ENCODE measurements around the gene ARSG. TPM values are rescaled to one million over a fixed set of nuclear protein-coding genes. Genes with fewer than 3 reads are reported as not detected.

The ARSG gene
- total and polyA plus RNA-seq, 2 of the 13 experiments (the other 11 are each of a cell fraction or from before 2014, with no cell fraction given) = 3.7 to 15.2 TPM

DNA sequence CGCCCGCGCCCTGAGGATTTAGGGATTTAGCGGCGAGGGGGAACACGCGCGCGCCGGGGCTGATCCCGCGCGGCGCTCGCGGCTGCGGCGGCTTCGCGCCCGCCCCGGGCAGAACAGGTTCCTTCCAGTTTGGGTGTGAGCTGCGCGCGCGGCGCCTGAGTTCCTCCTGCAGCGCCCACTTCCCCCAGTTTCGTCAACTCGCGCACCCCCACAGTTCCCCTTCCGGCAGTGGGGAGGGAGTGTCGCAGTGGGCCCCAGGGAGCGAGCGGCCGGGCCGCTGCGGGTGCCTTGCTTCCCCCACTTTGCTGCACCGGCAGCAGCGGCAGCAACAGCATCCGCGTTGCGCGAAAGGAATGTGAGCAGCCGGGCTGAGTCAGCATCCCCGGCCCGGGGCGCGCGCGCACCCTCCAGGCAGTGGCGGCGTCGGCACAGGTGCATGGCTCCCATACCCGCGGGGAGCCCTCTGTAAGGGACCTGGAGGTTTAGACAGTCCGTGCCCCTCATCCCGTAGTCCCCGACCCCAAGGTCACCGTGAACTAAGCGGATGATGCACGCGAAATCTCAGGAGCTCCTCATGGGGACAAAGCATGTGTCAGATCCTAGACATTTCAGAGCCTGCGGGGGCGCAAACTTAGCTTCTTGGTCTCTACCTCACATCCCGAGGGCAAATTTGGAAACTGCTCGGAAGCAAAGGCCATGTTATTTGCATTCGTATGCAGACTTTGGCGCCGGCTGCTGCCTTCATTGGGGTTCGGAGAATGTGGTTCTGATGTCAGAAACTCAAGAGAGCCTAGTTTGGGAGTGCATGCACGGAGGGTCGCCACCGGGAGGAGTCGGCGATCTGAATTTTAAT is 767 bp downstream of the ARSG start:
- under 1% methylated on average over 36 of the region's 76 CpGs for WGBS (ENCODE audit: low lambda C conversion rate)
- peak overlapping the region; percentile 74 to 80 (median 79) for H3K4me3 ChIP-seq (replicated peaks in 1 of 3; ENCODE audit: insufficient read depth in 1 of 3, low read depth in 2 of 3, low read length in 3 of 3)
- FAIRE-seq = no peak
- H2AFZ ChIP-seq (ENCODE audit: low read length) = peak overlapping the region; percentile 15
- peaks cover 0 to 3% of the 10 kb centered on the region in 2 experiments; a peak in 1 of 5 replicates for H3K27me3 ChIP-seq (ENCODE audit: control insufficient read depth in 1 of 2, insufficient read depth in 2 of 2, low read length in 2 of 2)
- ChIA-PET CTCF (ENCODE audit: low intra/inter-chr PET ratio, low total read pairs) (interaction anchor here (1.8 kb wide), 1 partner anchor 107 kb away, joined by 9 read pairs; no protein-coding TSS in a partner anchor), POLR2A (interaction anchor here (0.6 to 3.0 kb wide), 14 partner anchors 11 to 166 kb away, joined by 3 to 30 read pairs (median 4); partner anchors contain the start of gene AMZ2)
- peak; percentile 77 for DNase-seq (ENCODE audit: low spot score)
- no TSS peak for BruUV-seq (replicated peaks)
- in situ Hi-C loops (cut with HindIII; ENCODE audit: extremely low pct_ligation_motif_present, low pct_unique_long_range_greater_than_20kb) (loop anchor here (5.0 to 25.0 kb wide), 2 partner anchors 85 to 470 kb away; no protein-coding TSS in a partner anchor), intact Hi-C loops (cut with micrococcal nuclease; ENCODE audit: unreplicated experiment) (loop anchor here (1.0 to 2.0 kb wide), 2 partner anchors 87 to 107 kb away; no protein-coding TSS in a partner anchor)
- no peaks in the 10 kb centered on the region for H4K20me1 ChIP-seq (ENCODE audit: insufficient read depth, low read length)
- peak overlapping the region; percentile 72 for H3K27ac ChIP-seq (ENCODE audit: extremely low read length, insufficient read depth, low read length)
- H3K79me2 ChIP-seq (ENCODE audit: insufficient read depth, low read length) = peaks cover 3% of the 10 kb centered on the region
- ATAC-seq = peak; percentile 86
- peak overlapping the region; percentile 73 for H3K9ac ChIP-seq (ENCODE audit: insufficient read depth, low read depth, low read length)
- H3K36me3 ChIP-seq (replicated peaks in 1 of 2; ENCODE audit: control insufficient read depth in 1 of 2, insufficient read depth in 2 of 2, low read length in 2 of 2) = no peaks in the 10 kb centered on the region
- peaks cover 57% of the 10 kb centered on the region for H3K4me1 ChIP-seq (ENCODE audit: insufficient read depth, low read length)
- no peaks in the 10 kb centered on the region for H3K9me3 ChIP-seq (ENCODE audit: low read length)
- H3K4me2 ChIP-seq (ENCODE audit: low read depth, low read length) = peak overlapping the region; percentile 89
- TF ChIP-seq ZNF136 (CRISPR knock-in tag; IDR thresholded peaks at IDR 0.05; ENCODE audit: low read depth) (no peak), ETV6 (CRISPR knock-in tag; conservative IDR thresholded peaks at IDR 0.05) (0 out of 2 replicates have a peak, but pooled peaks have one; percentile 23), ZNF563 (CRISPR knock-in tag; IDR thresholded peaks at IDR 0.05) (peak; percentile 17; the same call in 1 of the 2 replicates), TGIF2 (CRISPR knock-in tag; IDR thresholded peaks at IDR 0.05) (peak; percentile 65; the same call in 1 of the 2 replicates), PPARG (CRISPR knock-in tag; conservative IDR thresholded peaks at IDR 0.05) (0 out of 2 replicates have a peak, but pooled peaks have one; percentile 32), SMAD3 (CRISPR knock-in tag; IDR thresholded peaks at IDR 0.05) (peak; percentile 43; the same call in 1 of the 2 replicates), CENPT (CRISPR knock-in tag; IDR thresholded peaks at IDR 0.05; ENCODE audit: low read depth) (0 out of 2 replicates have a peak, but pooled peaks have one; percentile 71), ZNF274 (CRISPR knock-in tag; IDR thresholded peaks at IDR 0.05) (peak; percentile 83), TRIM24 (CRISPR knock-in tag; IDR thresholded peaks at IDR 0.05) (no peak), CBX1 (IDR thresholded peaks at IDR 0.05; ENCODE audit: low read depth) (peak; percentile 27), ZNF766 (CRISPR knock-in tag; IDR thresholded peaks at IDR 0.05; ENCODE audit: borderline replicate concordance) (0 out of 2 replicates have a peak, but pooled peaks have one; percentile 28), RAD21 (CRISPR knock-in tag; IDR thresholded peaks at IDR 0.05) (peak; percentile 60), ZNF672 (CRISPR knock-in tag; IDR thresholded peaks at IDR 0.05) (no peak), ZFP82 (CRISPR knock-in tag; IDR thresholded peaks at IDR 0.05; ENCODE audit: borderline replicate concordance) (no peak)
- TF ChIP-seq, protein P1, sequence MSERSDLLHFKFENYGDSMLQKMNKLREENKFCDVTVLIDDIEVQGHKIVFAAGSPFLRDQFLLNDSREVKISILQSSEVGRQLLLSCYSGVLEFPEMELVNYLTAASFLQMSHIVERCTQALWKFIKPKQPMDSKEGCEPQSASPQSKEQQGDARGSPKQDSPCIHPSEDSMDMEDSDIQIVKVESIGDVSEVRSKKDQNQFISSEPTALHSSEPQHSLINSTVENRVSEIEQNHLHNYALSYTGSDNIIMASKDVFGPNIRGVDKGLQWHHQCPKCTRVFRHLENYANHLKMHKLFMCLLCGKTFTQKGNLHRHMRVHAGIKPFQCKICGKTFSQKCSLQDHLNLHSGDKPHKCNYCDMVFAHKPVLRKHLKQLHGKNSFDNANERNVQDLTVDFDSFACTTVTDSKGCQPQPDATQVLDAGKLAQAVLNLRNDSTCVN (CRISPR knock-in tag; IDR thresholded peaks at IDR 0.05; ENCODE audit: borderline replicate concordance) = no peak; the same call in 1 of the 2 replicates
- TF ChIP-seq, protein P2, sequence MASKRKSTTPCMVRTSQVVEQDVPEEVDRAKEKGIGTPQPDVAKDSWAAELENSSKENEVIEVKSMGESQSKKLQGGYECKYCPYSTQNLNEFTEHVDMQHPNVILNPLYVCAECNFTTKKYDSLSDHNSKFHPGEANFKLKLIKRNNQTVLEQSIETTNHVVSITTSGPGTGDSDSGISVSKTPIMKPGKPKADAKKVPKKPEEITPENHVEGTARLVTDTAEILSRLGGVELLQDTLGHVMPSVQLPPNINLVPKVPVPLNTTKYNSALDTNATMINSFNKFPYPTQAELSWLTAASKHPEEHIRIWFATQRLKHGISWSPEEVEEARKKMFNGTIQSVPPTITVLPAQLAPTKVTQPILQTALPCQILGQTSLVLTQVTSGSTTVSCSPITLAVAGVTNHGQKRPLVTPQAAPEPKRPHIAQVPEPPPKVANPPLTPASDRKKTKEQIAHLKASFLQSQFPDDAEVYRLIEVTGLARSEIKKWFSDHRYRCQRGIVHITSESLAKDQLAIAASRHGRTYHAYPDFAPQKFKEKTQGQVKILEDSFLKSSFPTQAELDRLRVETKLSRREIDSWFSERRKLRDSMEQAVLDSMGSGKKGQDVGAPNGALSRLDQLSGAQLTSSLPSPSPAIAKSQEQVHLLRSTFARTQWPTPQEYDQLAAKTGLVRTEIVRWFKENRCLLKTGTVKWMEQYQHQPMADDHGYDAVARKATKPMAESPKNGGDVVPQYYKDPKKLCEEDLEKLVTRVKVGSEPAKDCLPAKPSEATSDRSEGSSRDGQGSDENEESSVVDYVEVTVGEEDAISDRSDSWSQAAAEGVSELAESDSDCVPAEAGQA (IDR thresholded peaks at IDR 0.05; ENCODE audit: low read depth) = 0 out of 2 replicates have a peak, but pooled peaks have one; percentile 59
- TF ChIP-seq, protein P2 (CRISPR knock-in tag; IDR thresholded peaks at IDR 0.05; ENCODE audit: borderline replicate concordance) = no peak
